Nasal cavity respiratory epithelium epithelial cell of viscerocranial mucosa (primary cell): ENCODE data around the gene IL17RD. TPM values are rescaled to one million over a fixed set of nuclear protein-coding genes. Genes with fewer than 3 reads are reported as not detected.

Experiments
- total RNA-seq: library from RNA; depleted of rRNA; stranded (reverse); fragments of >200 nt; gene quantifications from 2 replicates; pipeline ENCODE4 v1.2.3, GENCODE V29; 2014

Gene IL17RD
- 1.4 and 7.7 TPM in 2 replicates for total RNA-seq

DNA sequence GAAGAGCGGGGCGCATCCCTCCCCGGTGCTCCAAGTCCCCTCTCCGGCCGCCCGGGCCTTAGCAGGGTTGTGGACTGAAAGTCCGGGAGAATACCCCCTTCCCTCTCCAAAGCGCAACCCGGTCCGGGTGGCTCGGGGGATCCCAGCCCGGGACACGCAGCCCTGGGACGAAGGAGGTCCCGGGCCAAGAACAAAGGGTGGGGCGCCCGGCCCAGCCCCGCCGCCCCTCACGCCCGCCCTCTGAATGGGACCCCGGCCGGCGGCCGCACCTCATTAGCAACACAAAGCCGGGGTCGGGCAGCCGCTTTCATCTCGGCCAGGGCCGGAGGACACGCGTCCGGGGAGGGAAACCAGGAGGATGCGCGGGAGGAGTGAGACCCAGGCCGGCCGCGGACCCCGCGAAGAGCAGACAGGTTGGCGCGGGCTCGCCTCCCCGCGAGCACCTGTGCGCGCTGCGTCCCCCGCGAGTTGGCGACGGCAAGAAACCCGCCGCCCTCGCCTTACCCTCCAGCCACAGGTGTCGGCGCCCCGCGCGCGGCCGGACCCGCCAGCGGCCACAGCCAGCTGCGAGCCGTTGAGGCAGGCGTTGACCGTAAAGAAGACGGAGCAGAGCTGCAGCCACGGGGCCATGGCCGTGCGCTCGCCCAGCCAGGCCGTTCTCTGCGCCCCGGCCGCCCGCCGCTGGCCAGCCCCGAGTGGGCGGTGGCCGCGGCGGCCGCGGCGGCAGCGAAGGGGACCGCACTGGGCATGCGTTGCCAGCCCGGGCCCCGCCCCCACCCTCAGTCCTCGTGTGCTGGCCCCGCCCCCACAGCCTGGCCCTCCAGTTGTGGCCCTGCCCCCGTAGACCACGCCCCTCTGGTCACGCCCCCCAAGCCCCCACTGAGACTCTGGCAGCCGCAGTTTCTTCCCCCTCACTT, at the start of gene IL17RD:
TSS of gene IL17RD (minus strand) at position 697 of the 917 bp plus-strand sequence. CDS start at position 630, 67 bp downstream.

GRCh38 chr3:57199895-57200297, 34.7 kb upstream of the IL17RD start, which contains the start of gene HESX1:
HESX1 (minus strand) TSS chr3:57199978; CDS start chr3:57199918, 60 bp downstream.

GRCh38 chr3:57060089-57060821, 104.9 kb downstream of the IL17RD start, which contains the start of gene SPATA12:
SPATA12 (plus strand) TSS chr3:57060664; CDS start chr3:57073695, 13,031 bp downstream.

Other genes with a start within 250 kb of the IL17RD start
- gene SPATA12, start 104.7 kb downstream of the IL17RD start, total RNA-seq = not detected in 2 replicates
- gene HESX1, start 34.6 kb upstream of the IL17RD start, total RNA-seq = 0.43 and 0.68 TPM in 2 replicates
- gene APPL1, start 62.4 kb upstream of the IL17RD start, total RNA-seq = 36.9 and 51.9 TPM in 2 replicates
- gene ASB14, start 127.3 kb upstream of the IL17RD start, total RNA-seq = not detected in 2 replicates